Upper lobe of left lung (tissue), 4 donors: ENCODE results near the gene SPDYE2B.
"Not testable (repeated sequence)": the region's sequence is repeated elsewhere in the genome, so short reads cannot be mapped to it uniquely, and the experiment has no call there.

ENCODE experiments used
- CTCF ChIP-seq, 6 experiments: fragments of 450-650 bp in 4 of 6; fragments of 200-600 bp in 2 of 6; sonication (generic) in 2 of 6; IDR thresholded peaks; one replicate each; pipeline ENCODE4 v1.5.1; 2016 to 2019; ENCODE audit warnings: antibody characterized with exemption in 6 of 6
- EP300 ChIP-seq, 4 donors: sonication (generic); formaldehyde crosslinking; IDR thresholded peaks; one replicate each; pipeline ENCODE4 v1.5.1; 2017; ENCODE audit warnings: antibody characterized with exemption in 4 of 4, control low read depth in 2 of 4
- POLR2A ChIP-seq, 4 donors: fragments of 450-650 bp; IDR thresholded peaks; one replicate each; pipeline ENCODE4 v1.5.1; 2016 to 2017; ENCODE audit warnings: antibody characterized with exemption in 4 of 4, mild to moderate bottlenecking in 2 of 4
- POLR2AphosphoS5 ChIP-seq, 2 donors: sonication (generic); formaldehyde crosslinking; IDR thresholded peaks; one replicate each; pipeline ENCODE4 v1.5.1; 2017; ENCODE audit warnings: antibody characterized with exemption in 2 of 2

- not testable (repeated sequence) for TF ChIP-seq CTCF, POLR2AphosphoS5, POLR2A, EP300 (IDR thresholded peaks at IDR 0.05)
These were observed 35.2 kb upstream of the SPDYE2B start for GRCh38 chr7:102614873-102615272.
